GM12878 (cell line): Measurements from ENCODE around the gene TNFSF12.

Experiments used
- ELK1 ChIP-seq: IDR thresholded peaks from 2 replicates; pipeline ENCODE4 v1.6.1; 2012; ENCODE audit warnings: low read depth, low read length, improper control_type of control experiment
- EP300 ChIP-seq, 2 experiments: fragments of 150-350 bp in 1 of 2; IDR thresholded peaks; 2 replicates each; pipeline ENCODE4 v1.6.1; 2011 to 2012; ENCODE audit warnings: low read depth in 2 of 2, low read length in 2 of 2, borderline replicate concordance in 1 of 2, improper control_type of control experiment in 1 of 2, inconsistent platforms in 1 of 2; ENCODE audit not compliant: control insufficient read depth in 1 of 2
- NFIC ChIP-seq: IDR thresholded peaks from 2 replicates; pipeline ENCODE4 v1.6.1; 2012; ENCODE audit warnings: low read depth, mild to moderate bottlenecking, inconsistent platforms, low read length, moderate library complexity
- NFXL1 ChIP-seq: fragments of 450-650 bp; IDR thresholded peaks from 2 replicates; pipeline ENCODE4 v1.6.1; 2017; ENCODE audit warnings: antibody characterized with exemption, mild to moderate bottlenecking, borderline replicate concordance
- NFYA ChIP-seq: IDR thresholded peaks from 2 replicates; pipeline ENCODE4 v1.6.1; 2011; ENCODE audit warnings: low read depth, mild to moderate bottlenecking, low read length, improper control_type of control experiment, borderline replicate concordance
- POLR2A ChIP-seq: IDR thresholded peaks from 2 replicates; pipeline ENCODE4 v1.6.1; 2011; ENCODE audit warnings: low read depth, mild to moderate bottlenecking, low read length
- ZBED1 ChIP-seq: IDR thresholded peaks from 2 replicates; pipeline ENCODE4 v1.6.1; 2016; ENCODE audit warnings: borderline replicate concordance
- TF ChIP-seq, protein P1 (sequence below), 3 experiments: IDR thresholded peaks in 2 of 3; conservative IDR thresholded peaks in 1 of 3; 2 replicates each; pipeline ENCODE4 v1.5.1; 2011; ENCODE audit warnings: low read depth in 3 of 3, low read length in 3 of 3, mild to moderate bottlenecking in 3 of 3, control low read depth in 2 of 3, moderate library complexity in 2 of 3, inconsistent platforms in 1 of 3, mixed read lengths in 1 of 3; ENCODE audit not compliant: control insufficient read depth in 2 of 3, insufficient read depth in 1 of 3; ENCODE audit errors: extremely low read depth in 1 of 3

GRCh38 chr17:7559320-7560171 is 10.7 kb downstream of the TNFSF12 start:
- TF ChIP-seq, protein P1, sequence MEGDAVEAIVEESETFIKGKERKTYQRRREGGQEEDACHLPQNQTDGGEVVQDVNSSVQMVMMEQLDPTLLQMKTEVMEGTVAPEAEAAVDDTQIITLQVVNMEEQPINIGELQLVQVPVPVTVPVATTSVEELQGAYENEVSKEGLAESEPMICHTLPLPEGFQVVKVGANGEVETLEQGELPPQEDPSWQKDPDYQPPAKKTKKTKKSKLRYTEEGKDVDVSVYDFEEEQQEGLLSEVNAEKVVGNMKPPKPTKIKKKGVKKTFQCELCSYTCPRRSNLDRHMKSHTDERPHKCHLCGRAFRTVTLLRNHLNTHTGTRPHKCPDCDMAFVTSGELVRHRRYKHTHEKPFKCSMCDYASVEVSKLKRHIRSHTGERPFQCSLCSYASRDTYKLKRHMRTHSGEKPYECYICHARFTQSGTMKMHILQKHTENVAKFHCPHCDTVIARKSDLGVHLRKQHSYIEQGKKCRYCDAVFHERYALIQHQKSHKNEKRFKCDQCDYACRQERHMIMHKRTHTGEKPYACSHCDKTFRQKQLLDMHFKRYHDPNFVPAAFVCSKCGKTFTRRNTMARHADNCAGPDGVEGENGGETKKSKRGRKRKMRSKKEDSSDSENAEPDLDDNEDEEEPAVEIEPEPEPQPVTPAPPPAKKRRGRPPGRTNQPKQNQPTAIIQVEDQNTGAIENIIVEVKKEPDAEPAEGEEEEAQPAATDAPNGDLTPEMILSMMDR (IDR thresholded peaks at IDR 0.05 in 2 of 3, conservative IDR thresholded peaks at IDR 0.05 in 1 of 3; ENCODE audit: control insufficient read depth in 2 of 3, extremely low read depth in 1 of 3, insufficient read depth in 1 of 3, low read depth in 3 of 3, low read length in 3 of 3): no peak
- TF ChIP-seq ZBED1 (no peak), NFXL1 (no peak), NFIC (no peak), NFYA (no peak), EP300 (IDR thresholded peaks at IDR 0.05; ENCODE audit: borderline replicate concordance in 1 of 2, control insufficient read depth in 1 of 2, low read depth in 2 of 2, low read length in 2 of 2) (no peak), ELK1 (no peak), POLR2A (no peak)
